Small intestine (tissue), 16 donors: Measurements from ENCODE around the gene MIPEP. TPM values are rescaled to one million over a fixed set of nuclear protein-coding genes. Genes with fewer than 3 reads are reported as not detected.
A peak's percentile ranks its signal among the peaks of the same experiment; 100 is the strongest.

Experiments used
- DNase-seq, 2 donors: peaks; one replicate each; pipeline versions ENCODE4 v3.0.0 to v3.0.0-alpha.2; 2013
- FAIRE-seq: peaks from 2 replicates; lab custom pipeline; 2012; peaks lifted over from hg19 to GRCh38; lab: Jason Lieb, UNC
- H3K27ac ChIP-seq, 3 donors: one replicate each; pipeline ENCODE4 v1.5.1; 2013; ENCODE audit warnings: low read length in 2 of 3, mild to moderate bottlenecking in 2 of 3, control low read depth in 1 of 3, inconsistent platforms in 1 of 3, low read depth in 1 of 3, moderate library complexity in 1 of 3
- H3K27me3 ChIP-seq, 3 donors: one replicate each; pipeline ENCODE4 v1.6.1; 2013; ENCODE audit warnings: low read length in 3 of 3, inconsistent platforms in 1 of 3; ENCODE audit not compliant: control insufficient read depth in 3 of 3, insufficient read depth in 3 of 3
- H3K36me3 ChIP-seq, 3 donors: one replicate each; pipeline ENCODE4 v1.6.1; 2013; ENCODE audit warnings: low read length in 3 of 3, inconsistent platforms in 1 of 3, low read depth in 1 of 3, mild to moderate bottlenecking in 1 of 3, moderate library complexity in 1 of 3; ENCODE audit not compliant: control insufficient read depth in 3 of 3, insufficient read depth in 2 of 3
- H3K4me1 ChIP-seq, 3 donors: one replicate each; pipeline ENCODE4 v1.6.1; 2013; ENCODE audit warnings: low read length in 2 of 3, inconsistent platforms in 1 of 3, low read depth in 1 of 3, mild to moderate bottlenecking in 1 of 3, moderate library complexity in 1 of 3; ENCODE audit not compliant: control insufficient read depth in 3 of 3, insufficient read depth in 2 of 3
- H3K4me3 ChIP-seq, 3 donors: one replicate each; pipeline ENCODE4 v1.5.1; 2013; ENCODE audit warnings: low read length in 3 of 3, control low read depth in 1 of 3, inconsistent platforms in 1 of 3, low read depth in 1 of 3, mild to moderate bottlenecking in 1 of 3, moderate library complexity in 1 of 3
- H3K9me3 ChIP-seq, 2 donors: one replicate each; pipeline ENCODE4 v1.6.1; 2013; ENCODE audit warnings: low read depth in 1 of 2, low read length in 1 of 2; ENCODE audit not compliant: control insufficient read depth in 2 of 2, insufficient read depth in 1 of 2
- WGBS, 3 donors: extraction: QIAGEN DNeasy Blood & Tissue Kit; methylation state at CpG; one replicate each; pipeline ENCODE4 v1.1.7; 2013; 5-methylcytosine and 5-hydroxymethylcytosine counted together
- long read RNA-seq, 10 donors: transcript quantifications; one replicate each; lab custom pipeline, GENCODE V29; 2026
- polyA plus RNA-seq, 4 donors: library from polyadenylated mRNA; stranded (reverse) in 3 of 4; unstranded in 1 of 4; fragments of 200-250 nt in 3 of 4; fragments of 120-200 nt in 1 of 4; gene quantifications; one replicate each; pipeline versions ENCODE4 v1.2.1 to v1.2.3, GENCODE V29; 2013
- donor health status: healthy with polysubstance abuse.
- donor health status: control.
- donor health status: control.
- donor health status: Bipolar disorder and iron deficiency.
- donor health status: healthy.

The MIPEP gene
- polyA plus RNA-seq = 10 to 100 TPM; 10.3 to 19.8 (median 18.8) TPM
- long read RNA-seq, donor 1, transcript MIPEP-203 (2 exons, 543 nt) = major isoform, 14 of 34 reads
- long read RNA-seq, donor 1, partial matches to known transcripts = 17 of 34 reads
- long read RNA-seq, donor 1, other reads (novel, unspliced or antisense) = 0 of 34 reads
- long read RNA-seq, donor 2, partial matches to known transcripts = 0 of 4 reads
- long read RNA-seq, donor 2, other reads (novel, unspliced or antisense) = 0 of 4 reads
- long read RNA-seq, donor 3, transcript MIPEP-203 (2 exons, 543 nt) = major isoform, 5 of 13 reads
- long read RNA-seq, donor 3, partial matches to known transcripts = 6 of 13 reads
- long read RNA-seq, donor 3, other reads (novel, unspliced or antisense) = 0 of 13 reads
- long read RNA-seq, donor 4, partial matches to known transcripts = 0 of 2 reads
- long read RNA-seq, donor 4, other reads (novel, unspliced or antisense) = 0 of 2 reads
- long read RNA-seq, donor 5, partial matches to known transcripts = 6 of 9 reads
- long read RNA-seq, donor 5, other reads (novel, unspliced or antisense) = 0 of 9 reads
- long read RNA-seq, donor 6, transcript MIPEP-203 (2 exons, 543 nt) = major isoform, 7 of 13 reads
- long read RNA-seq, donor 6, partial matches to known transcripts = 6 of 13 reads
- long read RNA-seq, donor 6, other reads (novel, unspliced or antisense) = 0 of 13 reads
- long read RNA-seq, donor 7 = 0 reads
- long read RNA-seq, donor 8, partial matches to known transcripts = 0 of 2 reads
- long read RNA-seq, donor 8, other reads (novel, unspliced or antisense) = 0 of 2 reads
- long read RNA-seq, donor 9, partial matches to known transcripts = 0 of 2 reads
- long read RNA-seq, donor 9, other reads (novel, unspliced or antisense) = 0 of 2 reads
- long read RNA-seq, donor 10, partial matches to known transcripts = 7 of 10 reads
- long read RNA-seq, donor 10, other reads (novel, unspliced or antisense) = 0 of 10 reads

DNA sequence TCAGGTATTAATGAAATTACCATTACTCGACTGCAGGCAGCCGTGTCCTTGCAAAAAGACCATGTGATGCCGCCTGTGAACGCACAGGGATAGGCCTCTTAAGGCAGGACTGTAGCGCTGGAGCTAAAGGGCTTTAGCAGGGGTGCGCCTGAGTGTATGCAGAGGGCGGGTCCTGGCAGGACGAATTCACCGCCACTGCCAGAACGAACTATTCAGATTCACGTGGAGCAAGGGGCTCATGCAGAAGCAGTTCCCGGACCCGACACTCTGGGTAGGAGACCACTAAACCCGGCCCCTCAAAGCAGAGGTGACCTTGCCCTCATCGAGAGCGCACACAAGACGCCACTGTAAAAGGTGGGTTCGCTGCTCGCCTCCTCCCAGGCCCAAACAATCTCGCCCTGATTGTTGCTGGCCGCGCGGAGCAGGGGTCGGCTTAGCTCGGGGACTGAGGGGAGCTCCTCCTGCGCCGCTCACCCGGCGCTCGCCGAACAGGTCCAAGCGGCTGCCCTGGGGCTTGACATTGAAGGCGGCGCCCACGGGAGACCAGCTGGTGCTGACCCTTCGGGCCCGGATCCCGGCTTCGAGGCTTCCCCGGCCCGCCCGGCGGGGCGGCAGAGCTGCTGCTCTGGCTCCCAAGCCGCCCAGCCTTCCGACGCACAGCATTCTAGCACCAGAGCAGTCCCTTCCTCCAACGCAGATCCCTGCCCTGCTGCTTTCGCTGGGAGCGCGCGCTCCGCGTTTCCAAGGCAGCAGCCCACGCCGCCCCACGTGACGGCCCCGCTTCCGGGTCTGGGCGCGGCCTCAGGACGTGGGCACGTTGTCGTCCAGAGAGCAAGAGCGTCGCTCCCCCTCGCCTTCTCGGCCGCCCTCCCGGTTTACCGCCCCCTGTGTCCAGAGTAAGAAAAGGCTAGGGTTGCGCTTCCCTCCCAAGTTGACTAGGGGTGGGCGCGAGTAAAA lies at the start of gene MIPEP:
MIPEP (minus strand) TSS at position 743 of the 957 bp plus-strand sequence; CDS start at position 663, 80 bp downstream.
- Histone ChIP-seq H3K27ac (peak within 1 kb of the TSS; percentile 77 to 93 (median 91)), H3K4me1 (no peaks in the 10 kb centered on the region), H3K4me3 (peak within 1 kb of the TSS; percentile 84 to 86 (median 84)), H3K9me3 (no peaks in the 10 kb centered on the region), H3K27me3 (no peaks in the 10 kb centered on the region), H3K36me3 (peaks cover 0 to 4% (median 0%) of the 10 kb centered on the region in 3 donors)
- WGBS, 3 donors = 0 to 1% (median 0%) methylated on average over 64 to 75 of the region's 75 CpGs
- FAIRE-seq (no peak), DNase-seq (peak; percentile 96 to 98)

DNA sequence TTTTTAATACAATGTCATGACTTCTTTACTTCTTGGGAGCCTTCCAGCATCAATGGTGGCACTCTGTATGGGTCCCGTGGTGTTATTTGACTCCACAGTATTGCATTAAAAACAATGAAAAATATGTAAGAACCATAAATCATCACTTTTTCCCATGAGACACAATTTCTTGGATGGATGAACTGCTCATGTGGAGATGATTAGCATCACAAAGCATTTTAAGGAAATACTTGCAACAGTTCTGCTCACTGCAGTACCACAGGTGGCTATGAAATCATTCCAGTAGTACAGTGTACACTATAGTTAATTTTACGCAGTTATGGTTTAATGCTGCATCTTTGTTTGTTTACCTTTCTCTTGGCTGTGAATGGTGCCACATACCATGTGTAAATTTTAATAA lies 45.3 kb upstream of the MIPEP start:
- Histone ChIP-seq H3K27me3 (no peaks in the 10 kb centered on the region), H3K36me3 (no peaks in the 10 kb centered on the region), H3K9me3 (no peaks in the 10 kb centered on the region), H3K4me1 (no peaks in the 10 kb centered on the region), H3K27ac (no peak overlapping the region), H3K4me3 (no peak overlapping the region)
- no peak for FAIRE-seq
- DNase-seq = no peak
- 84 to 86% (median 84%) methylated on average over 2 of the region's 2 CpGs for WGBS, 3 donors

DNA sequence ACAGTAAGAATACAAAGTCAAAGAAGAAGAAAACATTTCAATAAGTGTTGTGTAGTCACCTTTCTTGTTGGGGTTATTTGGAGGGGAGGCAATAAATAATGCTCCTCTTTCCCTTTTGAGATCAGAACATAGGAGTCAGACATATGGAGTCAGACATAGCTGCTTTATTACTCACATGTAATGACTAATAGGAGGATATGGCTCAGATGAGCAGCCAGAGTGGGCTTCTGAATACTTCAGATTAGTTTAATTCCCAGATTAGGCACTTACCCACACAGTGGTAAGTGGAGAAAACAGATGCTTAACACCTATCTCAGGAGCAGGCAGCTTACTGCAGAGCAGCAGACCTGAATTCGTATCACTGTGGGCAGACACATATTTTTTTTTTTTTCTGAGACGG lies 39.8 kb upstream of the MIPEP start:
- Histone ChIP-seq H3K4me1 (no peaks in the 10 kb centered on the region), H3K36me3 (no peaks in the 10 kb centered on the region), H3K27me3 (no peaks in the 10 kb centered on the region), H3K9me3 (peaks cover 0 to under 1% of the 10 kb centered on the region in 2 donors), H3K4me3 (no peak overlapping the region), H3K27ac (no peak overlapping the region)
- DNase-seq (no peak), FAIRE-seq (no peak)
- WGBS, 3 donors = 87 to 95% (median 90%) methylated on average over 2 of the region's 2 CpGs

DNA sequence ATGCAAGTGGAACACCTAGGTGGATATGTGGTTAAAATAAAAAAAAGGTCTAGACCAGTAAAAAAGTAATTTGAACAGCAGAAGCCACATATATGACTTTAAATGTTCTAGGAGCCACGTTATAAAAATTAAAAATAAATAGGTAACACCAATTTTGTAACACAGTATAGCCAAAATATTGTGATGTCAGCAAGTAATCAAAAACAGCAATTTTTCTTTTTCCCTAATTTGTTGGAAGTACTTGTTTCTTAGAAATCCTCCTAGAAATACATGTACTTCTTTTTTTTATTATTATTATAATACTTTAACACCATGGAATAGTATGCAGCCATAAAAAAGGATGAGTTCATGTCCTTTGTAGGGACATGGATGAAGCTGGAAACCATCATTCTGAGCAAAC lies 33.8 kb upstream of the MIPEP start:
- Histone ChIP-seq H3K36me3 (no peaks in the 10 kb centered on the region), H3K27ac (no peak overlapping the region), H3K4me3 (no peak overlapping the region), H3K9me3 (peaks cover 0 to 3% of the 10 kb centered on the region in 2 donors), H3K4me1 (no peaks in the 10 kb centered on the region), H3K27me3 (no peaks in the 10 kb centered on the region)
- DNase-seq (no peak), FAIRE-seq (no peak)
- WGBS, 3 donors = 12 to 51% (median 22%) methylated on average over 1 of the region's 1 CpG

DNA sequence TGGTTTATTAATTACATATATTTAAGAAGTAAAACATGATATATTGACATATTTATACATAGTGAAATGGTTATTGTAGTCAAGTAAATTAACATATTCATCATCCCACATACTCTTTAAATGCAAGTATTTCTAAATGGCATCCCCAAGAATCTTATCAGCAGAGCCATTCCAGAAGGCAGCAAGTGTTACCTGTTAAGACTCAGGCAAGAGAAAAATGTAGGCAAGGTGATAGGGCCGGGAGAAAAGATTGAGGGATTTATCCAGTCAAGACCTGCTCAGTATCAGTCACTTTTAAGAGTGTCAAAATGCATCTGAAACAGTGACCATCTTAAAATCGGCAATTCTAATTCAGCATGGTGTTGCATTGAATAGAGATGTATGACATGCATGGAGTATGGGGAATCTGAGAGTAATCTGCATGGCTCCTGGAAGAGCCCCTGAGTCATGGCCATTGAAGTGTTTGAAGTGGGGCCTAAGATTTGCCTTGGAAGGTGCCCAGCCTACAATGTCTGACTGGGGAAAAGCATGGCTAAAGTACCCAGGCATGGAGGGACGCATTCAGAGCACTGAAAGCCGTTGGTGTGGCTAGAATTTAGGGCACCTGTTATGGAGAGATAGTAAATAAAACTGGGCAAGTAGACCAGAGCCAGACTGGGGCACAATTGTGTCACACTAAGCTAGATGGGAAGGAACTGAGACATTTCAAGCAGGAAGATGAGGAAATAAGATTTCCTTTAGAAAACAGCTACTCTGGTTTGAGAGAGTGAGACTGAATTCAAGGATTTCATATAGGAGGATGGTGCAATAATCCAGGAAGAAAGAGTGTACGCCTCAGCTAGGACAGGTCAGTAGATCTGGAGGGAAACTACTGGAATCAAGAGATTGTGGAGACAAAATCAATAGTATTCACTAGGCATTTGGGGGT lies 33.1 kb upstream of the MIPEP start:
- H3K9me3 ChIP-seq = peaks cover 0 to 3% of the 10 kb centered on the region in 2 donors

DNA sequence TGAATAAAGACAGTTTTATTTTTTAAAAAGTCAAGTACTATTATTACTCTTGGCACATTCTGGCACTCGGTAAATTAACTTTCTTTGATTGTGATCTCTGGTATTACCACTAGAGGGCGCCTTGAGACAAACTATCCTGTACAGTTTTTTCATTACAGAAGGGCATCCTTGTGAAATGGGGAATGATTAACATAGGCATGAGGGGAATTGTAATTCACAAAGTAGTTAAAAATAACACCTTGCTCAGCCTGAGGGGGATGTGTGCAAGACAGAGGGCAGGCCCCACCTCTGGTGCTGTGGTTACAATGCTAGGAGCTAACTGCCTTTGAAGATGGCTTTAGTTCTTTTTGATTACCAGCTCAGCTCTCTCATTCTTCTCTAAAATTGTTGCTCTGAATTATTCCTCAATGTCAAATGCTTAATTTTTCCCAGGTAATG lies 32.3 kb upstream of the MIPEP start:
- H3K27ac ChIP-seq = no peak overlapping the region
- peaks cover 0 to 3% of the 10 kb centered on the region in 2 donors for H3K9me3 ChIP-seq
- H3K27me3 ChIP-seq = no peaks in the 10 kb centered on the region
- DNase-seq = peak; percentile 50 to 52
- 6 to 16% (median 10%) methylated on average over 2 of the region's 2 CpGs for WGBS, 3 donors
- no peak overlapping the region for H3K4me3 ChIP-seq
- H3K36me3 ChIP-seq = no peaks in the 10 kb centered on the region
- H3K4me1 ChIP-seq = no peaks in the 10 kb centered on the region
- FAIRE-seq = no peak

More for the DNA sequence above, 33.1 kb upstream of the MIPEP start:
- Histone ChIP-seq H3K4me3 (no peak overlapping the region), H3K27me3 (no peaks in the 10 kb centered on the region), H3K4me1 (no peaks in the 10 kb centered on the region), H3K27ac (no peak overlapping the region), H3K36me3 (no peaks in the 10 kb centered on the region)
- 69 to 76% (median 75%) methylated on average over 5 of the region's 5 CpGs for WGBS, 3 donors
- FAIRE-seq (no peak), DNase-seq (no peak)

DNA sequence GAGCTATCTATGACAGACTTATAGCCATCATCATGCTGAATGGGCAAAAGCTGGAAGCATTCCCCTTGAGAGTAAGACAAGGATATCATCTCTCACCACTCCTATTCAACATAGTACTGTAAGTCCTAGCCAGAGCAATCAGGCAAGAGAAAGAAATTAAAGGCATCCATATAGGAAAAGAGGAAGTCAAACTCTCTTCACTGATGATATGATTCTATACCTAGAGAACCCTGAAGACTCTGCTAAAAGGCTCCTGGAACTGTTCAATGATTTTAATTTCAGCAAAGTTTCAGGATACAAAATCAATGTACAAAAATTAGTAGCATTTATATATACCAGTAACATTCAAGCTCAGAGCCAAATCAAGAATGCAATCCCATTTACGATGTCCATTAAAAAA lies 29.8 kb upstream of the MIPEP start:
- no peaks in the 10 kb centered on the region for H3K36me3 ChIP-seq
- DNase-seq = no peak
- FAIRE-seq = no peak
- H3K27ac ChIP-seq = no peak overlapping the region
- H3K9me3 ChIP-seq = peaks cover 0 to 2% of the 10 kb centered on the region in 2 donors
- no peaks in the 10 kb centered on the region for H3K4me1 ChIP-seq
- no peak overlapping the region for H3K4me3 ChIP-seq
- 90 to 95% (median 93%) methylated on average over 1 of the region's 1 CpG for WGBS, 3 donors
- H3K27me3 ChIP-seq = no peaks in the 10 kb centered on the region
